Glomerular endothelial cell (primary cell): ENCODE results near the gene PIP4K2A. TPM values are rescaled to one million over a fixed set of nuclear protein-coding genes. Genes with fewer than 3 reads are reported as not detected.
"Not testable (repeated sequence)": the region's sequence is repeated elsewhere in the genome, so short reads cannot be mapped to it uniquely, and the experiment has no call there.

Experiments used
- DNase-seq: peaks from one replicate; pipeline ENCODE4 v3.0.0-alpha.2; 2011; ENCODE audit warnings: low read depth, low spot score; ENCODE audit errors: extremely low read depth
- total RNA-seq: library from RNA; depleted of rRNA; stranded (reverse); fragments of >200 nt; gene quantifications from 2 replicates; pipeline ENCODE4 v1.2.3, GENCODE V29; 2015

The PIP4K2A gene
- total RNA-seq, 1 donor from 2014 or later = 27.0 TPM

DNA sequence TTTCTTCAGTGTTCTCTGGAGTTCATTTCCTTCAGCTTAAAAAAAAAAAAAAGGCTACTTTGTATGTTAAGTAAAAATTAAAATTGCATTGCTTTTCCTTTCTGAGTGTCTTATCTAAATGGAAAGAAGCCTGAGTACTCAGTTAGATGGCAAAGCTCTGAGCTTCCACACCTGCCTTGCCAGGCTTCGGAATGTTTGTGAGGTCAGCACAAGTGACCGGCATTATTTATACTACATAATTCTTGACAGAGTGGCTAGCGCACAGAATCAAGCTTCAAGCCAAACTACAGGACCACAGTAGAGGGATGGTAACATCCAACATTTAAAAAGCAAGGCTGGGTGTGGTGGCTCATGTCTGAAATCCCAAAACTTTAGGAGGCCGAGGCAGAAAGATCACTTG is 17.3 kb downstream of the PIP4K2A start:
- no peak for DNase-seq

DNA sequence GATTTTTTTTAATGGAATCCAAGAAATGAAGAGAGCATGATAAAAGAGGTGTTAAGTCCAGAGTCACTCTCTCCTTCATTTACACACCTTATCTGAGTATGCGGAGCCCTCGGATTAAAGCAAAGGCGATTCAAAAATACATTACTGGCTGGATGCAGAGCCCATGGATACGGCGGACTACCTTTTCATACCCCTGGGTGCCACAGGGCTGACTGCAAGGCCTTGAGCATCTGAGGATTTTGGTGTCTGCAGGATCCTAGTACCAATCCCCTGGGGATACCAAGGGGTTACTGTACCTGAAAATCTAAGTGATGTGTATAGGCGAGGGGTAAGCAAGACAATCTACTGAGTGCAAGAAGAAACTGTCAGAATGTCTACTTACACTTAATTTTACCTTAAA is 20.5 kb downstream of the PIP4K2A start:
- no peak for DNase-seq

DNA sequence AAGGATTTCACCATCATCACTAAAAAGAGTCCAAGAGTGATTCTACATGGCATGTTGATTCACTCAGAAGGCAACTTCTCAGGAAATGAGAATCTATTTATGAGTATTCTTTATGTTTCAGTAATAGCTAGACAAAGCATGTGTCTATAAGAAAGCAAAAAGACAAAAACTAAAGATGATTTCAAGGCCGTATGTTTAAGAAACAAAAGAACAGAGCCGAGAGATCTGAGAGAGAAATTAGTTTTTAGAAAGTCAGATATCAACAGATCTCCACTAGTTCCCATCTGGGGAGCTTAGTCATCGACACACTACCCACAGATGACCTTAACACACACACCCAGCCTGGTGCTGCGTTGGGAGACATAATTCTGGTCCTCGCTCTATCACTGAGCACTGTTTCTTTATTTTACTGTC is 21.0 kb downstream of the PIP4K2A start:
- no peak for DNase-seq

DNA sequence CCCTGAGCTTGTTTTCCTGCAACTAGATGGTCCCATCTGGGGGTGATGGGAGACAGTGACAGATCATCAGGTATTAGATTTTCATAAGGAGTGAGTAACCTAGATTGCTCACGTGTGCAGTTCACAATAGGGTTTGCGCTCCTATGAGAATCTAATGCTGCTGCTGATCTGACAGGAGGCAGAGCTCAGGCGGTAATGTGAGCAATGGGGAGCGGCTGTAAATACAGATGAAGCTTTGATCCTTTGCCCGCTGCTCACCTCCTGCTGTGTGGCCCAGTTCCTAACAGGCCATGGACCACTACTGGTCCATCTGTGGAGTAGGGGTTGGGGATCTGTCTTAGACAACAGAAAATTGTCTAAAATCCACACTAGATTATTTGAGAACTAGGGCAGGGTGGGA is 22.3 kb downstream of the PIP4K2A start:
- DNase-seq = not testable (repeated sequence)

DNA sequence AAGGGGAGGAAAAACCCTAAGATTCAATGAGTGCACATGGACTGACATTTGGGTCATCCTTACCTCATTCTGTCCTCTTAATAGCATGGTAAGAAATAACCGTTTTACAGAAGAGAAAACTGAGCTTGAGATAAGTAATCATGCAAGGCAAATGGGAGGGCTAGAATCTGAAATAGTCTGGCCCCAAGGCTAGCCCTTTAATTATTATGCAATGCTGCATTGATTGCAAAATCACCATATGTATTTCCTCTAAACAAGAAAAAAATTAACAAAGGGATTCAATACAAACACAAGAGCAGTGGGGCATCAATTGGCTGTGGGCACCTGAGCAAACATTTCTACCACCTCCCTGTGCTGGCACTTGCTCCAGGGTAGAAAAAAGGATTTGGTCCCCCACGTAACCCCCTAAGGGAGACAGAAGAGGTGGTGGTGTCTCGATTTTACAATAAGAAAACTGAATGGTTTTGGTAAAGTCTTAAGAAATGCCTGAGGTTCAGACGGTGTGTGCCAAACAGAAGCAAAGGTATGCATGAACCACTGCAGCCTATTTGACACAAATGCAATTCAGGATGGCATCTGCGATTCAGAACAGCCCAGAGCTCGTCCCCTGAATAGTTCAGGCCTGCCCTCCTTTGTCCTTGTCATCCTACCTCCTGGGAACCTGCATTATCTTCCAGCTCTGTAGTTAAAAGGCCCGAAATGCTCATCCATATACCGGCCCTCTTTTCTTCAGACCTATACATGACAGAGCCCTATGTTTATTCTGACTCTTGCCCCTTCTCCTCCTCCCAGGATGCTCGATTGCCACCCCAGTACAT is 23.6 kb downstream of the PIP4K2A start:
- DNase-seq = no peak

DNA sequence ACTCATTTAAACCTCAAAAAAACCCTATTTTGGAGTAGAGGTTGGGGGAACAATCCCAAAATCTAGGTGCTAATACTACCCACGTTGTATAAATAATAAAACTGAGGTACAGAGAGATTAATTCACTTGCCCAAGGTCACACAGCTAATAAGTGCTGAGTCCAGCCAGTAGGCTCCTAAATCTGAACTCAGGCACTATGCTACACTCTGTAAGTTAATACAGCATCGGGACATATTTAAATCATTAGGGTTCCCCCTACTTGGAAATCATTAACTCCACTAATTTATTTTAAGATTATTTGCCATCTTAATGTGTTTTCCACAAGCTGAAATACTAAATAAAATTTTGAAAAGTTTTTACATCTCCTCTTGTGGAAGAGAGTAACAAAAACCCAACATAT is 24.2 kb downstream of the PIP4K2A start:
- DNase-seq = no peak

DNA sequence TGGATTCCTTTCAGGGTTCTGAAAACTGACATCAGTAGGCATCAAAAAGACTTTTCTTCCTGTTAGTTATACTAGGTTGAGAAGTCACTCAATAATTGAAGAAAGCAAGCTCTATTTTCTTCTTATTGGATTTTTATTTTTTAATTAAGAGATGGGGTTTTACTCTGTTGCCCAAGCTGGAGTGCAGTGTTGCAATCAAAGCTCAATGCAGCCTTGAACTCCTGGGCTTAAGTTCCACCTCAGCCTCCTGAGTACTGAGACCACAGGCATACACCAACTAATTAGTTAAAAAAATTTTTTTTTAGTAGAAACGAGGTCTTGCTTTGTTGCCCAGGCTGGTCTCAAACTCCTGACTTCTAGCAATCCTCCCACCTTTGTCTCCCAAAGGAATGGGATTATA is 28.0 kb downstream of the PIP4K2A start:
- DNase-seq = no peak

DNA sequence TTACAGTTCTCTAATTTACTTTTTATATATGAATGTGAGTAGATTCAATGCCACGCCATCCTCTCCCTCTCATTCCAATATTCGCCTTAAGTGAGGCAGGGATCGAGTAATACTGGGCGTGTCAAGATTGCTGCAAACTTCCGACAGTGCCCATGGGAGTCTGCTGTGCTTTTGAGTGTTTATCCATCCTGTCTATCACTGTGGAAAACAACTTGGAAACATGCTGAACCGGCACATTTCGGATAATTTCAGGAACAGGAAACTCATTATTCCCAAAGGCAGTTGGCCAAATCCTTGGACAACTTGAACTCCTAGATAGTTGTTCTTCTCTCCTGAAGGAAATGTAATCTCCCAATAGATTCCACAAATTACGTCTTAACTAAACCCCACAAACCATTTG is 28.5 kb downstream of the PIP4K2A start:
- no peak for DNase-seq

DNA sequence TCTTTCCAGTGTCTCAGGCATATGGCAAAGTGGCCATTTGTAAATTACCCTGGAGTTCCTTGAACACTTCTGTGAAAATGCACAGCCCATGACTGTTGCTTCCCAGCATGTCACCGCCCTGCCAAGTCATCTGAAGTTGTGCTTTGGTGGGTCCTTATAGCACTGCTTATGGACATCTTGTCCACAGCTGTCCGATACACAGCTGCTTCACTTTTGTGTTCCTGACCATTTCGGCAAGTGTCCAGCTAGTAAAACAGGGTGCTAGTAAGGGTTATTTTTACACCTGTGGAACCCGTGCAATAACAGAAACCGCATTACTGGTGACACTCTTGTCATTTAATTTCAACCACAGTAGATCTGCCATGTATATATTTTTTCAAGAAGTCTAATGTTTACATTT is 29.7 kb downstream of the PIP4K2A start:
- DNase-seq = no peak

DNA sequence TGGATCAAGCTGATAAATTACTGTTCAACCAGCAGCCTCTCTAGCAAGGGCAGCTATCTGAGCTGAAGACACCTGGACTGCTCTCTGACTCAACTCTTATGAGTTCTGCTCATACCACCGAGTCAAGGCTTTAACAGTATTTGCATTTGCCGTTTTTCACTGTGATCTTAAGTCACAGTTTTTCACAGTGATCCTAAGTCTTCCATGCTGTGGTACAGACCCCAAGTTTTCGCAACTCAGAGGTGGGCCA is 31.3 kb downstream of the PIP4K2A start:
- DNase-seq = no peak

DNA sequence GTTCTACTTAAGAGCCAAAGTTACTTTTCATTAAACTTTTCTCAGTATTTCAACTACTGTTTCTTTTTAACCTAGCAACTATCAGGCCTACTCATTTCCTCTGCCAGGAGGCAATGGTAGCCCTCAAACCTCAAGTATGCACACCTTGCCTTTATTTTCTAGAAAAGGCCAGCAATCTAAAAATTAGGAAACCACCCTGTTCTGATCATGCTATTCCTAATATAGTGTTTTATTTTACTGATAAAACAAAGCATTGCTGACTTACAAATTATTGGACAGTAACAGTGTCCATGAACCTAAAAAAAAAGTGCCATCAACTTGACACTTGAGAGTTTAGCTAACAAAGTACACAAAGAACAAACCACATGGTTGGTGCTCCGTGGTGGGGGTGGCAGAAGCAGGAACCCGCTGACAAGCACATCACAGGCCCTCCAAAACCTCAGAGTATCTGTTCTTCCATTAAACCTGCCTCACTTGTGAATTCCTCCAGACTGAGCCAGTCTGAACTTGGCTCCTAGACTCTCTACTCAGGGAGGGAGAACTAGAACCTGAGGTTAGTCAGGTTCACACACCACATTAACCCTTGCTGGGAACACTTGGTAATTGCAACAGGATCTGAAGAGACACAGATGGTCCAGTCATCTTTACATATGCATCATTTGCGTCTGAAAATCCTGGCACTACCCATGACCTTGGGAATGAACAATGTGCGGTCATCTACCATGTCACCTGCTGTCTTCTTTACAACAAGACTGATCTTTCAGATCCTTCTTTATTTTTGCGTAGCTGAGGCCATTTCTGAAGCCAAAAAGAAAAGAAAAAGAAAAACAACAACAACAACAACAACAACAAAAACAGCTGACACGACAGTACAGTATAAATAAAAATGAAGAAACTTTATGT is 31.9 kb downstream of the PIP4K2A start:
- DNase-seq = no peak

DNA sequence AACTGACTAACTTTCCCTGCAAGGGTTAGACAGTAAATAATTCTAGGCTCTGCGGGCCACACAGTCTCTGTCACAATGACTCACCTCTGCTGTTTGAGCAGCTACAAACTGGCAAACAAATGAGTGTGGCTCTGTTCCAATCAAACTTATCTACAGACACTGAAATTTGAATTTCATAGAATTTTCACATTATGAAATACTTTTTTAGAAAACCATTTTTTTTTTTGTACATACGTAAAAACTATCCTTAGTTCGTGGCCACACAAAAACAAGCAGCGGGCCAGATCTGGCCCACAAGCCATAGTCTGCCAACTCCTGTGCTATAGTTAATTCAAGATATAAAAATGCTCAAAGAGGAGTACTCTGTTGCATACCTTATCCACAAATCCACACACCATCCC is 32.6 kb downstream of the PIP4K2A start:
- no peak for DNase-seq

DNA sequence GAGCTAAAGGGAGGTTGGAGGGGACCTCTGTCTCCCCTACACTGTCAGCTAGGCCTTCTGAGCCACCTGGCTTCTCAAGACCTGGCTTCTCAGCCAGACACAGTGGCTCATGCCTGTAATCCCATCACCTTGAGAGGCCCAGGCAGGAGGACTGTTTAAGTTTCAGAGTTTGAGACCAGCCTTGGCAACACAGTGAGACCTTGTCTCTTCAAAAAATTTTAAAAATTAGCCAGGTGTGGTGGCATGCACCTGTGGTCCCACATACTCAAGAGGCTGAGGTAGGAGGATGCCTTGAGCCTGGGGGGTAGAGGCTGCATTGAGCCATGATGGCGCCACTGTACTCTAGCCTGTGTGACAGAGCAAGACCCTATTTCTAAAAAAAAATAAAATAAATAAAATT is 33.1 kb downstream of the PIP4K2A start:
- no peak for DNase-seq

DNA sequence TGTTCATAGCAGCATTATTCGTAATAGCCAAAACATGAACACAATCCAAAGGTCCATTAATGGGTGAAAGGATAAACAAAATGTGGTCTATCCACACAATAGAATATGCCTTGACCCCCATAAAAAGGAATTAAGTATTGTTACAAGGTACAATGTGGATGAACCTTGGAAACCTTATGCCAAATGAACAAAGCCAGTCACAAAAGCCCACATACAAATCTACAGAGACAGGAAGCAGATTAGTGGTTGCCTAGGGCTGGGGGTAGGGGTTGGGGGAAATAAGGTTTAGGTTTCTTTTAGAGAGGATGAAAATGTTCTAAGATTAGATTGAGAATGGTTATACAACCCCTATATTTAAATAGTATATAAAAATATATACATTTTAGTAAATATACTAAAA is 34.8 kb downstream of the PIP4K2A start:
- DNase-seq = no peak

DNA sequence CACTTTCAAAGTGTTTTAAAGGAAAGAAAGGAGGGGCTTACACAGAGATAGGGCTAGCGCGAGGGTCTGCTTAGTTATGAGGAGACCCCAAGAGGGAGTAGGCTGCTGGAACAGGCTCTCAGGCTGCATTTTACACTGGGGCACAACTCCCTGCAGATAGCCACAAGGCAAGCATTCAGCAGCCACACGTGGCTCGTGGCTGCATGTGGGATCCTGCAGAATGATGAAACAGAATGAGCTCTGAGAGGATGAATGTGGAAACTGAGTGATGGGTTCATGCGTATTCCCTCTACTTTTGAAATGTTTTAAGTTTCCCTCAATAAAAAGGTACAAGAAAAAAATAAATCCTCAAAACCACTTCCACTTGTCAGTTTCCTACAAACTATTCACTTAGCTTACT is 37.0 kb downstream of the PIP4K2A start:
- DNase-seq = no peak

DNA sequence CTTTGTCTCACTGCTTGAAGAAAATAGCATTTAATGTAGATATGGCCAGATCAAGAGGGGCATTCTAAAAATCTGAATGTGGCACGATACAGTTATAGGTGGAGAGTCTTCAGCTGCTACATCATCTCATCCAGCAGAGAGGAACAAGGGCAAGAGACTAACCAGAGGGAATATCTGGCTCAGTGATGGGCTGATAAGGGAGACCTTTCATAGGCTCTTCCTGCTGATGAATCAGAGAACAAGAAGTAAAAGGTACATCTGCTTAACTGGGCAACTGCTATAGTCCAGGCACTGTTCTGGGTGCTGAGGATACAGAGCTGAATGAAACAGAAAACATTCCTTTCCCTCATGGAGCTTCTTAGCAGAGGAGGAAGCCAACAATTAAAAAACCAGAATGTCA is 37.9 kb downstream of the PIP4K2A start:
- no peak for DNase-seq

DNA sequence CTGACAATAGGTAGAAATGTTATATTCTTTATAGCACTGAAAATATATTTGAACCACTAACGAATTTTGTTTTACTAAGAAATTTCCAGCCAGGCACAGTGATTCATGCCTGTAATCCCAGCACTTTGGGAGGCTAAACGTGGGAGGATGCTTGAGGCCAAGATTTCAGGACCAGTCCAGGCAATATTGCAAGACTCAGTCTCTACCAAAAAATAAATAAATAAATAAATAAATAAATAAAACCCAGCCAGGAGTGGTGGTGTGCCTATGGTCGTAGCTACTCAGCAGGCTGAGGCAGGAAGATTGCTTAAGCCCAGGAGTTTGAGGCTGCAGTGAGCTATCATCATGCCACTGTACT is 39.8 kb downstream of the PIP4K2A start:
- no peak for DNase-seq

DNA sequence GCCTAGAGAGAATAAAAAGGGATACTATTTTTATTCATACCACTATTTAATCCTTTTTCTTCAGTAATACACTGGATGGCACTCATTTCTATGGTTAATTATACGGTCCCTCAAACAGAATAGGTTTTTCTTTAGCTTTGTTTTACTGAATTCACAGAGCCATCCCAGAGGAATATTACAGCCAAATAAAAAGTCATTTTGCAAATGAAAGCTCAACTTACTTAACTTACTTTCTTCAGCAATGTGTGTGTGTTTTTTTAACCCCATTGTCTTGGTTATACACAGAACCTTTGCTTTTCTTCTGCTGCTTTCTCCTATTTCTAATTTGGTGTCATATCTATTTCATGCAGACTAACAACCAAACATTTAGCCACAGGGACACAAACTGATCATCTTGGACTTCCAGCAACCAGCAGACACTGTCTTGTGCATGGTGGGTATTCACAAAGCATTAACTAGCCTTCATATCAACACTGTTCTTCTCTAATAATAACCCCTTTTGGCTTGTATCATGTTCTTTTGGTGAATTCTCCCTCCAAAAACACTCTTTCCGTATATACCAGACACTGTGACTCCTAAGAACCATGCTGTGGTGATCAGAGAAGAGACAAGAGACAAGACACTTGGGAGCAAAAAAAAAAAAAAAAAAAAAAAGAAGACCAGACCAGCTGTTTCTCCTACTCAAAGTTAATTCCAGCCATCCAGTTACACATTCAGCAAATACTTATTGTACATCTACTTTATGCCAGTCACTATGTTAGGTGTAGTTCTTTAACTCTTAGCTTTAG is 40.4 kb downstream of the PIP4K2A start:
- no peak for DNase-seq

DNA sequence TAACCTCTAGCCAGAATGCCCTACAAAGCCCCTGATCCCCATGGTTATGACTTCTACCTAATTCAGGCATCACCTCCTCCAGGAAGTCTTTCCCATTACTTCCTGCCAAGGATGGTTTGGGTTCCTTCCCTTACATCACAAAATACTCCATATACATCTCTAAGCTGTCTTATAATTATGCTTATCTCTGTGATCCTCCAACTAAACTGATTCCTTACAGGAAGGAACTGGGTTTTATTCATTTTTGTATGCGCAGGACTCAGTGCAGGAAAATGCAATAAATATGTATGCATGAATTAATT is 41.3 kb downstream of the PIP4K2A start:
- DNase-seq = no peak

DNA sequence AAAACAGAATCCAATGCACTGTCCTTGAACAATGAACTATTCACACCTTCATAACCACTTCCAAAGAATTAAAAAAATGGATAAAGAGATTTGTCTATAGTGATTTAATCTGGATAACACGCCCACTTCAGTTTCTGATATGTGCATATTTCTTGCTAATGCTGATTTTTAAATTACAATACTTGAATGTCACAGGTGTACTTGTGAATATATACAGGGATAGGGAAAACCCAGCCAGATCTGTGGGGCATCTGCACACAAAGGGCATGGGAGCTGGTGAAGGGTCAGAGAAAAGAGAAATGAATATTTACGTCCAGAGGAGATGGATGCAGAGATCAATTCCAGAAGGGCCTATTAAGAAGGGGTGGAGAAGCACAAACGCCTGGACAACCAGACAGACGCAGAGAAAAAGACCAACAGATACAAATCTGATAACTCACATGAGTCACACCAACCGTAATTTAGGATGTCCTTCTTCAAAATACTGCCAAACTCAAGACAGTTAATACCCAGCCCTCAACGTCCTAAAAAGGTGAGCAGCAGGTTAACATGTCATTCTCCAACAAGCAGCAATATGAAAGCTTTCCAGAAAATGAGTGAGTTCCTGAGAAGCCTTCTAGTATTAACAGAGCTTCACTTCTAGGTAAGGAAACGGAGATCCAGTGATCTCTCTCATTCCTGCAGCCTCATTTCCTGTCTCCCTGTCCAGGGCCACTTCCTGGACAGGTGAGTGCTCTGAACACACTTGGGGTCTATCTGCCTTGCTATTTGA is 41.9 kb downstream of the PIP4K2A start:
- DNase-seq = no peak

DNA sequence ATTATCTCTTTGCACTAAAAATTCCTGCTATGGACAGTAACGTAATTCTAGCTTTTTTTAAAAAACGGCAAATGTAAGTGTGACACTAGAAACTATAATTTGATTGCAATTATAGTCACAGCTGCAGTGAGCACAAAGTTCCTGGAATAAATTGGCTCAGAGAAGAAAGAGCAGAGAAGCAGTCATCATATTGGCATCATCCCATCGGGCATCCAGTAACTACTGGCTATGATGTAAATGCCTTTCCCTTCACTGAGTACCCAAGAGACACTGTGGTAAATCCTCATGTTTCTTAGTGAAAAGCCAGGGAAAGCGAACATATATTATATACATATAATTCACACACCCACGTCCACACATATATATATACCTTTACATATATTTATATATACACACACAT is 43.6 kb downstream of the PIP4K2A start:
- DNase-seq = no peak
